Raji (cell line): ENCODE data around the gene DIP2C.

ENCODE experiments used
- POLR2A ChIP-seq: IDR thresholded peaks from 2 replicates; pipeline ENCODE4 v1.6.1; 2011; ENCODE audit warnings: low read depth, low read length, control low read depth; ENCODE audit not compliant: insufficient read depth

DIP2C gene

DNA sequence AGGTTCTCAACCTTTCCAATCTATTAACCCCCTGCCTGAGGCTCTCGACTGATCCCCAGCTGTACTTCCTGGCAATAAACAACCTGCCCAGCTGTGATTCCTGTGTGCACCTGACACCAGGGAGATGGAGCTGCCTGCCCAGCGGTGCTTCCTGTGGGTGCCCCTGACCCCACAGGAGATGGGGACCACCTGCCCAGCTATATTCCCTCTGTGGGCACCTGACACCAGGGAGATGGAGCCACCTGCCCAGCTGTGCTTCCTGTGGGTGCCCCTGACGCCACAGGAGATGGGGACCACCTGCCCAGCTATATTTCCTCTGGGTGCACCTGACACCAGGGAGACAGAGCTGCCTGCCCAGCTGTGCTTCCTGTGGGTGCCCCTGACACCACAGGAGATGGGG is 184.0 kb downstream of the DIP2C start:
- no peak for TF ChIP-seq POLR2A

DNA sequence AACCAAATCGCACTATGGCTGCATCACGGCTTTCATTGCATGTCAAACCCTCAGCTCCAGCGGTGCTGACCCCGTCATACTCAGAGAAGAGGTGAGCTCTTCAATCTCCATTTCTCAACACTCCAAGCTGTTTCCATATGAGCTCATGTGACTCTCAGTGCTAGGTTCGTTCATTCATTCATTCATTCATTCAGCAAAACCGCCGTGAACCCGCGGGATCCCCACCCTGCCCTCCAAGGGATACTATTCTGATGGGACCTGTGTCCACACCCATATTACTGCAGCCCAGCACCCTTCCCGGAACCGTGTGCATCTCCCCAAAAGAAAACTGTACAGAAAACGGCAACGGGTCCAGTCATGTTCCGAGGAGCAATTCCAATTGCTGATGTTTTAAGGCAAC is 184.7 kb downstream of the DIP2C start:
- TF ChIP-seq POLR2A = no peak

DNA sequence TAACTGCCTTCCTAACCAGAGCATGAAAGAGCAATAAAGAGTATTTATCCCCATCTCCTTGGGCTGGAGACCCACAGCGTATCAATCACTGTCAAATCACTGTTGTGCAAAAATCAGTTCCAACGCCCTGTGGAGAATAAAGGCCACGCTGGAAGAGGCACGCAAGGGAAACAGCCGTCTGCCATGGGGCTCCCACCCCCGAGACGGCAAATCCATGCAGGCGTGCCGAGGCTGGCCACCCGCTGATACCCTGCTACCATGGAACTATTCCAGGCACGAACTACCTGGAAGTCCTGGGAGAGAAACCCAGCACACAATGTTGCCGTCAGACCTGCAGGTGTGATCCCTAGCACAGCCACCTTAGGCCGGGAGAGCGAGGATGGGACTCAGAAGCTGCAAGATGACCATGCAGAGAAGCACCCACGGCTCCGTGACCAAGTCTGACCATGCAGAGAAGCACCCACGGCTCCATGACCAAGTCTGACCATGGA is 185.3 kb downstream of the DIP2C start:
- no peak for TF ChIP-seq POLR2A

- no peak for TF ChIP-seq POLR2A
Observed at GRCh38 chr10:501596-501995, 187.9 kb downstream of the DIP2C start.

DNA sequence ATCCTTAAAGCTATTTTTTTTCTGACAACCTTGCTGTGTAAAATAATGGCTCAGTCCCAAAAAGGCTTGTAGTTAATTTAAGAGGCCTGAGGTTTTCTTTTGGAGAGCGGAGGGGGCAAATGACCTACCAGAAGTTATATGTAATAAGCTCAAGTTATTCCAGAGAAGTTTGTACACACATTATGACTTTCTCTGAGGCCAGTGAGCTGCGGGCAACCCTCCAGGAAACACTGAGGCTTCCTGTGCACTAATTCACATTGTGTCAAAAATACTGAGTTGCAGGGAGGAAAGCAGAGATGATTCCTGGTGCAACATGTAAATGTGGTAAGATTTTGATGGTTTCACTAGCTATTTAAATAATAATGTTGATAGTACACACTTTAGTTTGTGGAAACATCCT is 188.6 kb downstream of the DIP2C start:
- TF ChIP-seq POLR2A = no peak

DNA sequence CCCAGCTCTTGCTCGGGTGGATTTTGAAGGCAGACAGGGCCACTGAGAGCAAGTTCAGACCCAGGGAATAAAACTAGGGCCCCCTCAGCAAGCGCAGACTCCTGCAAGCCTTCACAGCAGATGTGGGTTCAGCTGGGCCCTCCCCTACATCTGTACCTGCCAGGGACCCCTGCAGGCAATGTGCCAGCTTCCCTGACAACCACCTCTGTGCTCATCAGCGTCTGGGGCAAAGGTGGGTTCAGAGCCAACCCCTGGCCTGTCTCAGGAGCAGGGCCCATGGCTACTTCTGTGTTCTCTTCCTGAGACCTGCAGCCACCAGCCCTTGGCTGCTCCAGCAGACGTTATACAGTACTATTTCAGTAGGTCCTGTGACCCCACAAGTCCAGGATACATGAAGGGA is 189.5 kb downstream of the DIP2C start:
- no peak for TF ChIP-seq POLR2A

GRCh38 chr10:498760-499435 is 190.6 kb downstream of the DIP2C start:
- no peak for TF ChIP-seq POLR2A

DNA sequence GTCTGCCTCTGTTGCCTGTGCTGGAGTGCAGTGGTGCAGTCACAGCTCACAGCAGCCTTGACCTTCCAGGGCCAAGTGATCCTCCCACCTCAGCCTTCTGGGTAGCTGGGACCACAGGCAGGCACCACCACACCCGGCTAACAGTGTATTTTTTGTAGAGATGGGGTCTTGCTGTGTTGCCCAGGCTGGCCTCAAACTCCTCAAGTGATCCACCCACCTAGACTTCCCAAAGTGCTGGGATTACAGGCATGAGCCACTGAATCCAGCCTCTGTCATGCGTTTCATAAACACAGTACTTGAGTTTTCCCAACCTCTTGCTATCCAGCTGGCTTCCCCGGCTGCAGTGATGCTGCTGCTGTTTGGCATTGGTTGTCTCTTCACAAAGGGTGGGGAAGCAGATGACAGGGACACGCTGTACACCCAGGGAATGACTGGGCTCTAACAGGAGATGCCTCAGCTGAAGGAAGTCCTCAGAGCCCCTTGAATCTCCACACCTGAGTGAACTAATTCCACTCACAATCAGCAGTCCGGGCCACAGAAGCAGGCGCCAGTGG is 191.5 kb downstream of the DIP2C start:
- TF ChIP-seq POLR2A = no peak

DNA sequence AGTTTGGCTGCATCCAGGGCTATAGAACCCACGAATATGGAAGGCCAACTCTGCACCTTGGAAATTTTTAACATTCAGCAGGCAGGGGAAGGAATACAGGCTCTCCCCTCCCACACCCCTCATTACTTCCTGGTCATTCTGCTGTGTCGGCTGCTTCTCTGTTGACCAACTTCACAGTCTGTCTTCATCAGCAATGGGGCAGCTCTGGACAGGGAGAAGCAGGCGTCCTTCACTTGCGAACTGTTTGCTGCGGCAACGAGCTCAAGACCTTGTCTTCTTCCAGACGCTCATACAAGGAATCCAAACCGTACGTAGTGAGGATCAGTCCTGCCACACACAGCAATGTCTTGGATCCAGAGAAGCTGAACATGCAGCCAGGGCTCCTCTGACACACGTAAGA is 192.2 kb downstream of the DIP2C start:
- TF ChIP-seq POLR2A = no peak

DNA sequence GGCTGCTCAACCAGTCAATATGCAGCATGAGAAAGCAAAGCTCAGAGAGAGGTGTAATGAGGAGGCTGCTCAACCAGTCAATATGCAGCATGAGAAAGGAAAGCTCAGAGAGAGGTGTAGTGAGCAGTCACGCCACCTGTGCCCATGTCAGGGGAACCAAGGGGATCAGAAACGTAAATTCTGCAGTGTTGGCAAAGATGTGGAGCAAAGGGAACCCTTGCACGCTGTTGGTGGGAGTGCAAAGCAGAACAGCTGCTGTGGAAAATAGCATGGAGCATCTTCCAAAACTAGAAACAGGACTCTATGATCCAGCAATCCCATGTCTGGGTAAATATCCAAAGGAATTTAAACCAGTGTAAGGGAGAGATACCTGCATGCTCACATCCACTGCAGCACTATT is 194.9 kb downstream of the DIP2C start:
- no peak for TF ChIP-seq POLR2A

- TF ChIP-seq POLR2A = no peak
Observed at GRCh38 chr10:494149-494542, 195.3 kb downstream of the DIP2C start.

DNA sequence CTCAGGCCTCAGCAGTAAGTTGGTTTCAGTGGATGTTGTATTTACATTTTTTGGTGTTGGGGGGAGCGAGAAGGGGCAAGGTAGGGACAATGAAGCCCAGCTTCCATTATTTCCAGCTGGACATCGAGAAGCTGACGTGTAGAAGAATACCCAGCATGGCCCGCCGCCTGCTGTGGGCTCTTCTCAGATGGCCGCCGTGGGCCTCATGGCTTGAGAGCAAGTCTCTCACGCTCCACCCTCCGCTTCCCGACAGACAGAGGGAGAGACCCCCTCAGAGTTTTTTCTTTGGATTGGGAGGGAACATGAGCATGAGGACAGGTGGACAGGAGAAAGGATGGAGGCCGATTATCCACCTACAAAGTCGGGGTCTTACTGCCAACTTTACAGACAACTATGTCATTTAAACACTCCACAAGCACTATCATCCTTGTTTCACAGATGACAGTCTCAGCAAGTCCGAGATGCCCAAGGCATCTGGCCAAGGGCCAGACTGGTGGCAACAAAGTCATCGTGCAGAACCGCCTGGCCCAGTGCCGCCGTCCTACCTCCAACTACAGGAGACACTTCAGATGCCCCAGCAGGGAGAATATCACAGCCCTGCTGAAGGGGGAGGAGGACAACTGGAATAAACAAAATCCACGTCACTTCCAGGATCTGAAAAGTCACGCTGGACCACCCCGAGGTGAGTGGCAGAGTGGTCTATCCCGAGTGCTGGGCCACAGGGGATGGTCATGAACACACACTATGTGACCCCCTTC is 195.9 kb downstream of the DIP2C start:
- no peak for TF ChIP-seq POLR2A

DNA sequence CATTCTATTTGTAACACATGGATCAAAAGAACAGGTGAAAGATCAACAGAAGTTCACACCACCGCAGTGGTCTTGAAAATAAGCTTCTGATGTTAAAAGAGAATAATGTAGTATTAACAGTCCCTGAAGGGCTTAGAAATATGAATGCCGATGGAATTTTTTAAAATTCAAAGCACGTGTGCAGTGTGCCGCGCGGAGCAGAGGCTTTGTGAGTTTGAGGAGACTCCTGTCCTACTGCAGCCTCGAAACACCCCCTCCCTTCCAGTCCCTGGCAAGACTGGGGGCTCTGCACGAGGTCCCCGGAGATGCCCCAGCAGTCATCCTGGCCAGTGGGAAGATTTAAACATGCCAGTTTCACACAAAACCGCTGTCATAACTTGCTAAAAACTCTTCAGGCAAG is 196.6 kb downstream of the DIP2C start:
- TF ChIP-seq POLR2A = no peak

GRCh38 chr10:491667-492424 is 197.6 kb downstream of the DIP2C start:
- no peak for TF ChIP-seq POLR2A

GRCh38 chr10:490891-491571 is 198.4 kb downstream of the DIP2C start:
- TF ChIP-seq POLR2A = no peak
